Right cardiac atrium (tissue), 5 donors: ENCODE results near the gene SLC13A1. TPM values are rescaled to one million over a fixed set of nuclear protein-coding genes. Genes with fewer than 3 reads are reported as not detected.

ENCODE experiments used
- ATAC-seq, 2 donors: fragments of 200-7000 bp; cut with Tn5 transposase; one replicate each; pipeline versions ENCODE4 v1.8.0 to v1.9.1; 2020; ENCODE audit warnings: moderate library complexity in 2 of 2, mild to moderate bottlenecking in 1 of 2
- DNase-seq, 3 donors: peaks; one replicate each; pipeline ENCODE4 v3.0.0-alpha.2; 2020
- H3K27ac ChIP-seq: one replicate; pipeline ENCODE4 v1.5.1; 2013; ENCODE audit warnings: mild to moderate bottlenecking, low read length, control low read depth, moderate library complexity
- H3K27me3 ChIP-seq: one replicate; pipeline ENCODE4 v1.6.1; 2013; ENCODE audit not compliant: control insufficient read depth, insufficient read depth
- H3K4me1 ChIP-seq: one replicate; pipeline ENCODE4 v1.6.1; 2013; ENCODE audit warnings: low read length; ENCODE audit not compliant: control insufficient read depth, insufficient read depth
- H3K4me3 ChIP-seq: one replicate; pipeline ENCODE4 v1.5.1; 2013; ENCODE audit warnings: low read length, control low read depth
- H3K9me3 ChIP-seq: one replicate; pipeline ENCODE4 v1.6.1; 2013; ENCODE audit warnings: low read length; ENCODE audit not compliant: control insufficient read depth
- WGBS: extraction: QIAGEN DNeasy Blood & Tissue Kit; methylation state at CpG from one replicate; pipeline ENCODE4 v1.1.7; 2013; 5-methylcytosine and 5-hydroxymethylcytosine counted together
- intact Hi-C, 4 donors: fragments of 100-400 bp; cut with DNase I; formaldehyde crosslinking; loops; one replicate each; pipeline versions ENCODE4 v1.11.0 to v1.14.0; 2022 to 2023
- polyA plus RNA-seq: library from polyadenylated mRNA; stranded (reverse); fragments of 200-250 nt; gene quantifications from one replicate; pipeline ENCODE4 v1.2.3, GENCODE V29; 2013
- total RNA-seq, 4 donors: library from RNA; stranded (reverse); fragmentation: NEBNext Ultra II Directional; extraction: Animal tissue kit (Norgen Biotek cat#: 25700); gene quantifications; one replicate each; pipeline ENCODE4 v1.2.1, GENCODE V29; 2021
- donor health status: healthy with polysubstance abuse.
- donor health status: DM: no; HTN: yes; CAD: no.
- donor health status: DM: no; HTN: no; CAD: no.
- donor health status: DM: no; HTN: yes; CAD: no; lungs with severe emphysema.
- donor health status: DM: yes; HTN: yes; CAD: no.

The SLC13A1 gene
- total and polyA plus RNA-seq, 5 donors: not detected

GRCh38 chr7:123151443-123151842 is 48.3 kb downstream of the SLC13A1 start:
- no peak overlapping the region for H3K27ac ChIP-seq
- 68% methylated on average over 3 of the region's 3 CpGs for WGBS
- no peaks in the 10 kb centered on the region for H3K9me3 ChIP-seq
- DNase-seq: no peak
- no peaks in the 10 kb centered on the region for H3K27me3 ChIP-seq
- intact Hi-C loops: loop anchor here in 1 of 4 donors (10.0 kb wide), 1 partner anchor 347 kb away; no protein-coding TSS in a partner anchor
- H3K4me1 ChIP-seq: no peaks in the 10 kb centered on the region
- no peak for ATAC-seq
- H3K4me3 ChIP-seq: no peak overlapping the region

- H3K4me1 ChIP-seq: no peaks in the 10 kb centered on the region
- no peak for ATAC-seq
- H3K27me3 ChIP-seq: no peaks in the 10 kb centered on the region
- no peaks in the 10 kb centered on the region for H3K9me3 ChIP-seq
- no peak for DNase-seq
- intact Hi-C loops: no loop called here
- 80% methylated on average over 1 of the region's 1 CpG for WGBS
- H3K27ac ChIP-seq: no peak overlapping the region
- H3K4me3 ChIP-seq: no peak overlapping the region
Measured at GRCh38 chr7:123148813-123149212, 51.0 kb downstream of the SLC13A1 start.

- Histone ChIP-seq H3K9me3 (no peaks in the 10 kb centered on the region), H3K4me1 (no peaks in the 10 kb centered on the region), H3K27ac (no peak overlapping the region), H3K4me3 (no peak overlapping the region), H3K27me3 (no peaks in the 10 kb centered on the region)
- DNase-seq (no peak), ATAC-seq (no peak)
- intact Hi-C loops: no loop called here
- WGBS: 59% methylated on average over 3 of the region's 3 CpGs
Measured at GRCh38 chr7:123143252-123144006, 56.3 kb downstream of the SLC13A1 start.

GRCh38 chr7:123140561-123140960 is 59.2 kb downstream of the SLC13A1 start:
- H3K27me3 ChIP-seq: no peaks in the 10 kb centered on the region
- H3K9me3 ChIP-seq: no peaks in the 10 kb centered on the region
- intact Hi-C loops: no loop called here
- no peaks in the 10 kb centered on the region for H3K4me1 ChIP-seq
- DNase-seq (no peak), ATAC-seq (no peak)
- no peak overlapping the region for H3K4me3 ChIP-seq
- H3K27ac ChIP-seq: no peak overlapping the region

- DNase-seq (no peak), ATAC-seq (no peak)
- Histone ChIP-seq H3K27ac (no peak overlapping the region), H3K4me3 (no peak overlapping the region), H3K4me1 (no peaks in the 10 kb centered on the region), H3K9me3 (no peaks in the 10 kb centered on the region), H3K27me3 (no peaks in the 10 kb centered on the region)
- intact Hi-C loops: no loop called here
- 92% methylated on average over 1 of the region's 1 CpG for WGBS
Measured at GRCh38 chr7:123135960-123136359, 63.8 kb downstream of the SLC13A1 start.

- Histone ChIP-seq H3K4me1 (no peaks in the 10 kb centered on the region), H3K27me3 (no peaks in the 10 kb centered on the region), H3K27ac (no peak overlapping the region), H3K4me3 (no peak overlapping the region), H3K9me3 (no peaks in the 10 kb centered on the region)
- no peak for DNase-seq
- no peak for ATAC-seq
- intact Hi-C loops: no loop called here
- 87% methylated on average over 5 of the region's 5 CpGs for WGBS
Measured at GRCh38 chr7:123133924-123134323, 65.8 kb downstream of the SLC13A1 start.

GRCh38 chr7:123131961-123132360 is 67.8 kb downstream of the SLC13A1 start:
- Histone ChIP-seq H3K27ac (no peak overlapping the region), H3K4me1 (no peaks in the 10 kb centered on the region), H3K9me3 (no peaks in the 10 kb centered on the region), H3K27me3 (no peaks in the 10 kb centered on the region), H3K4me3 (no peak overlapping the region)
- ATAC-seq: no peak
- DNase-seq: no peak
- intact Hi-C loops: no loop called here
- WGBS: 84% methylated on average over 1 of the region's 1 CpG

GRCh38 chr7:123131556-123131955 is 68.2 kb downstream of the SLC13A1 start:
- DNase-seq: no peak
- no peak for ATAC-seq
- Histone ChIP-seq H3K4me3 (no peak overlapping the region), H3K4me1 (no peaks in the 10 kb centered on the region), H3K27ac (no peak overlapping the region), H3K9me3 (no peaks in the 10 kb centered on the region), H3K27me3 (no peaks in the 10 kb centered on the region)
- 39% methylated on average over 2 of the region's 2 CpGs for WGBS
- intact Hi-C loops: no loop called here

- no peaks in the 10 kb centered on the region for H3K27me3 ChIP-seq
- H3K4me3 ChIP-seq: no peak overlapping the region
- no peaks in the 10 kb centered on the region for H3K4me1 ChIP-seq
- intact Hi-C loops: no loop called here
- H3K9me3 ChIP-seq: no peaks in the 10 kb centered on the region
- 87% methylated on average over 1 of the region's 1 CpG for WGBS
- DNase-seq: no peak
- no peak overlapping the region for H3K27ac ChIP-seq
- no peak for ATAC-seq
Measured at GRCh38 chr7:123131140-123131539, 68.6 kb downstream of the SLC13A1 start.

- intact Hi-C loops: no loop called here
- WGBS: 66% methylated on average over 2 of the region's 2 CpGs
- no peak for ATAC-seq
- no peaks in the 10 kb centered on the region for H3K4me1 ChIP-seq
- no peaks in the 10 kb centered on the region for H3K9me3 ChIP-seq
- H3K27ac ChIP-seq: no peak overlapping the region
- no peaks in the 10 kb centered on the region for H3K27me3 ChIP-seq
- no peak overlapping the region for H3K4me3 ChIP-seq
- DNase-seq: no peak
Measured at GRCh38 chr7:123126691-123127090, 73.1 kb downstream of the SLC13A1 start.

- intact Hi-C loops: no loop called here
- no peaks in the 10 kb centered on the region for H3K27me3 ChIP-seq
- DNase-seq (no peak), ATAC-seq (no peak)
- no peak overlapping the region for H3K27ac ChIP-seq
- H3K4me3 ChIP-seq: no peak overlapping the region
- no peaks in the 10 kb centered on the region for H3K9me3 ChIP-seq
- no peaks in the 10 kb centered on the region for H3K4me1 ChIP-seq
Measured at GRCh38 chr7:123126171-123126570, 73.6 kb downstream of the SLC13A1 start.

GRCh38 chr7:123125231-123125630 is 74.5 kb downstream of the SLC13A1 start:
- intact Hi-C loops: no loop called here
- DNase-seq (no peak), ATAC-seq (no peak)
- Histone ChIP-seq H3K27ac (no peak overlapping the region), H3K4me1 (no peaks in the 10 kb centered on the region), H3K4me3 (no peak overlapping the region), H3K27me3 (no peaks in the 10 kb centered on the region), H3K9me3 (no peaks in the 10 kb centered on the region)
- 81% methylated on average over 3 of the region's 3 CpGs for WGBS
